ENCODE measurements around the gene TMEM233.

- TF ChIP-seq CTCF (IDR thresholded peaks at IDR 0.05; ENCODE audit: low read depth, low read length, poor library complexity, severe bottlenecking) (no peak), EZH2phosphoT487 (IDR thresholded peaks at IDR 0.05; ENCODE audit: borderline replicate concordance, low read length) (no peak)
Measured at GRCh38 chr12:119692410-119692809, 98.8 kb downstream of the TMEM233 start.

Measured in DOHH2 (cell line).